Epithelial cell of esophagus (primary cell): ENCODE results near the gene KLHL24.

Source experiments
- DNase-seq: peaks from one replicate; pipeline ENCODE4 v3.0.0; 2010; ENCODE audit warnings: low read depth
- H3K4me3 ChIP-seq: 2 replicates; pipeline ENCODE4 v1.5.1; 2011; ENCODE audit warnings: mild to moderate bottlenecking, low read length, control low read depth
- CTCF ChIP-seq: IDR thresholded peaks from 2 replicates; pipeline ENCODE4 v1.5.1; 2011; ENCODE audit warnings: low read depth, mild to moderate bottlenecking, low read length, control low read depth, inconsistent platforms; ENCODE audit not compliant: insufficient read depth; ENCODE audit errors: missing control alignments

Gene KLHL24

GRCh38 chr3:183731611-183732010 is 96.2 kb downstream of the KLHL24 start:
- no peak for TF ChIP-seq CTCF
- H3K4me3 ChIP-seq = no peak overlapping the region
- no peak for DNase-seq

GRCh38 chr3:183733553-183733952 is 98.1 kb downstream of the KLHL24 start:
- no peak for DNase-seq

More at GRCh38 chr3:183733553-183733952, 98.1 kb downstream of the KLHL24 start:
- no peak overlapping the region for H3K4me3 ChIP-seq
- no peak for TF ChIP-seq CTCF
